GM21390 (cell line): Measurements from ENCODE around the gene RCBTB2.
"Not testable (repeated sequence)": the region's sequence is repeated elsewhere in the genome, so short reads cannot be mapped to it uniquely, and the experiment has no call there.

Experiments
- ATAC-seq: cut with Tn5 transposase; IDR thresholded peaks from one replicate; pipeline ENCODE4 v1.9.1; 2021; ENCODE audit not compliant: unreplicated experiment

RCBTB2 gene

GRCh38 chr13:48456546-48456945 is 76.3 kb downstream of the RCBTB2 start:
- ATAC-seq, result no peak

GRCh38 chr13:48451196-48451595 is 81.7 kb downstream of the RCBTB2 start:
- ATAC-seq, result not testable (repeated sequence)

GRCh38 chr13:48449656-48450055 is 83.2 kb downstream of the RCBTB2 start:
- ATAC-seq, result no peak

- ATAC-seq, result no peak
Observed at GRCh38 chr13:48448959-48449614, 83.8 kb downstream of the RCBTB2 start.

GRCh38 chr13:48448285-48448958 is 84.5 kb downstream of the RCBTB2 start:
- no peak for ATAC-seq

- no peak for ATAC-seq
Observed at GRCh38 chr13:48446464-48446863, 86.4 kb downstream of the RCBTB2 start.

GRCh38 chr13:48443442-48444208 is 89.3 kb downstream of the RCBTB2 start:
- no peak for ATAC-seq
